ENCODE results near the gene AGBL2.

GRCh38 chr11:47616726-47617416 lies 98.3 kb downstream of the AGBL2 start:
- TF ChIP-seq SIN3A (IDR thresholded peaks at IDR 0.05; ENCODE audit: borderline replicate concordance, insufficient read depth, low read length): no peak
- TF ChIP-seq REST (IDR thresholded peaks at IDR 0.05; ENCODE audit: insufficient read depth in 1 of 2, low read depth in 2 of 2, low read length in 2 of 2): no peak

All from PFSK-1 (cell line).